Left ventricle myocardium inferior (tissue), 1 donor: ENCODE measurements around the gene BACH2. TPM values are rescaled to one million over a fixed set of nuclear protein-coding genes. Genes with fewer than 3 reads are reported as not detected.
"Not testable (repeated sequence)": the region's sequence is repeated elsewhere in the genome, so short reads cannot be mapped to it uniquely, and the experiment has no call there.

ENCODE experiments used
- DNase-seq: peaks from one replicate; pipeline ENCODE4 v3.0.0-alpha.2; 2020
- H3K27ac ChIP-seq: fragments of 200-600 bp; replicated peaks from 2 replicates; pipeline ENCODE4 v1.8.0; 2021
- H3K27me3 ChIP-seq: fragments of 200-600 bp; 2 replicates; pipeline ENCODE4 v1.8.0; 2021; ENCODE audit warnings: low read depth
- H3K36me3 ChIP-seq: fragments of 200-600 bp; 2 replicates; pipeline ENCODE4 v1.8.0; 2021
- H3K4me1 ChIP-seq: fragments of 200-600 bp; 2 replicates; pipeline ENCODE4 v1.8.0; 2021
- H3K4me3 ChIP-seq: fragments of 200-600 bp; 2 replicates; pipeline ENCODE4 v1.8.0; 2021; ENCODE audit warnings: mild to moderate bottlenecking, moderate library complexity
- H3K9me3 ChIP-seq: fragments of 200-600 bp; replicated peaks from 2 replicates; pipeline ENCODE4 v1.8.0; 2021
- intact Hi-C: fragments of 100-400 bp; cut with micrococcal nuclease; formaldehyde crosslinking; loops from one replicate; pipeline ENCODE4 v1.11.0; 2022
- total RNA-seq: library from RNA; stranded (reverse); fragmentation: NEBNext Ultra II Directional; extraction: Animal tissue kit (Norgen Biotek cat#: 25700); gene quantifications from one replicate; pipeline ENCODE4 v1.2.1, GENCODE V29; 2021
- TF ChIP-seq, protein P1 (sequence below): fragments of 200-600 bp; IDR thresholded peaks from 2 replicates; pipeline ENCODE4 v1.8.0; 2021; ENCODE audit warnings: antibody characterized with exemption, mild to moderate bottlenecking, borderline replicate concordance
- donor health status: DM: no; HTN: yes; CAD: no; lungs with severe emphysema.

The BACH2 gene
- total RNA-seq, 1 donor from 2014 or later: 1.5 TPM

DNA sequence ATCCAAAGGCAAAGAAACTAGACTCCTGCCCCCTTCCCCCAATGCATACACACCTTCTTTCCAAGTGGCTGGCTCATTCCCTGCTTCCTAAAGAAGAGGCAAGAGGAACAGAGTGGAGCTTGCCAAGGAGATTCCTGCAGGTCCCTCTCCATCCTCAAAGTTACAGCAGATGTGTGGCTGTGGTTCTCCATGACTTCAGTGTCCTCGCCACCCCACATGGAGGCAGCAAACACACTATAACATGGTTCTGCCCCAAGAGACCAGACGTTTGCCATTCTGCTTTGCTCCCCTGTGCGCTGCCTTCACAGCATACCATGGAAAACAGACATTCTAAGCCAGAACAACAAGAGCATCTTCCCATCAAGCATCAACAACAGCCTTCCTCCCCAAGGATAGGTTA lies 84.4 kb downstream of the BACH2 start:
- intact Hi-C loops: loop anchor here (10.0 kb wide), 1 partner anchor 83 kb away; the partner anchor contains the start of gene BACH2
- H3K27ac ChIP-seq: no peak overlapping the region
- no peaks in the 10 kb centered on the region for H3K27me3 ChIP-seq
- TF ChIP-seq, protein P1, sequence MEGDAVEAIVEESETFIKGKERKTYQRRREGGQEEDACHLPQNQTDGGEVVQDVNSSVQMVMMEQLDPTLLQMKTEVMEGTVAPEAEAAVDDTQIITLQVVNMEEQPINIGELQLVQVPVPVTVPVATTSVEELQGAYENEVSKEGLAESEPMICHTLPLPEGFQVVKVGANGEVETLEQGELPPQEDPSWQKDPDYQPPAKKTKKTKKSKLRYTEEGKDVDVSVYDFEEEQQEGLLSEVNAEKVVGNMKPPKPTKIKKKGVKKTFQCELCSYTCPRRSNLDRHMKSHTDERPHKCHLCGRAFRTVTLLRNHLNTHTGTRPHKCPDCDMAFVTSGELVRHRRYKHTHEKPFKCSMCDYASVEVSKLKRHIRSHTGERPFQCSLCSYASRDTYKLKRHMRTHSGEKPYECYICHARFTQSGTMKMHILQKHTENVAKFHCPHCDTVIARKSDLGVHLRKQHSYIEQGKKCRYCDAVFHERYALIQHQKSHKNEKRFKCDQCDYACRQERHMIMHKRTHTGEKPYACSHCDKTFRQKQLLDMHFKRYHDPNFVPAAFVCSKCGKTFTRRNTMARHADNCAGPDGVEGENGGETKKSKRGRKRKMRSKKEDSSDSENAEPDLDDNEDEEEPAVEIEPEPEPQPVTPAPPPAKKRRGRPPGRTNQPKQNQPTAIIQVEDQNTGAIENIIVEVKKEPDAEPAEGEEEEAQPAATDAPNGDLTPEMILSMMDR: no peak
- no peaks in the 10 kb centered on the region for H3K36me3 ChIP-seq
- no peak for DNase-seq
- H3K9me3 ChIP-seq: no peaks in the 10 kb centered on the region
- peaks cover 40% of the 10 kb centered on the region for H3K4me1 ChIP-seq
- H3K4me3 ChIP-seq: no peak overlapping the region

DNA sequence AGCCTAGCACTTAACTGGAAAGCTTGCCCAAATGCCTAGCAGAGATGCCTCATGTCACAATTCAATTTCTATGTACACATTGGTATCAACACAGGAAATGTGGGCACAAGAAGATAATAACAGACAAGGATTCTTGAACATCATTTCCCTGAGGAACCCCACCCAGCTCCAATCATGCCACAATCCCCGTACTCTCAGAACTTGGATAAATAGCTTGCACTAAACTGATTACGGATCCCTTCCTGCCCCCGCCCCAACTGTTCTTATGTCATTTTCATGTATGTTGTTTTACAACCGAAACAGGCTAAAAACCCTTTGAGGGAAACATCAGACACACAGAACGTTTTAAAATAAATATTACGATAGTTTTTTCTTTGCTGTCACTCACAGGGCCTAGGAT lies 87.1 kb downstream of the BACH2 start:
- DNase-seq: no peak
- Histone ChIP-seq H3K4me1 (peaks cover 23% of the 10 kb centered on the region), H3K36me3 (no peaks in the 10 kb centered on the region), H3K27ac (no peak overlapping the region), H3K4me3 (no peak overlapping the region), H3K27me3 (no peaks in the 10 kb centered on the region), H3K9me3 (no peaks in the 10 kb centered on the region)
- TF ChIP-seq, protein P1: no peak
- intact Hi-C loops: no loop called here

DNA sequence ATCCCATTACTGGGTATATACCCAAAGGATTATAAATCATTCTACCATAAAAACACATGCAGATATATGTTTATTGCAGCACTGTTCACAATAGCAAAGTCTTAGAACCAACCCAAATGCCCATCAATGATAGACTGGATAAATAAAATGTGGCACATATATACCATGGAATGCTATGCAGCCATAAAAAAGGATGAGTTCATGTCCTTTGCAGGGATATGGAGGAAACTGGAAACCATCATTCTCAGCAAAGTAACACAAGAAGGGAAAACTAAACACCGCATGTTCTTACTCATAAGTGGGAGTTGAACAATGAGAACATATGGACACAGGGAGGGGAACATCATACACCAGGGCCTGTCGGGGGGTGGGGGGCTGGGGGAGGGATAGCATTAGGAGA lies 88.0 kb downstream of the BACH2 start:
- H3K4me3 ChIP-seq, intact Hi-C loops, DNase-seq, H3K27me3 ChIP-seq, H3K36me3 ChIP-seq, H3K27ac ChIP-seq, H3K9me3 ChIP-seq: not testable (repeated sequence)
- H3K4me1 ChIP-seq: peaks cover 20% of the 10 kb centered on the region

DNA sequence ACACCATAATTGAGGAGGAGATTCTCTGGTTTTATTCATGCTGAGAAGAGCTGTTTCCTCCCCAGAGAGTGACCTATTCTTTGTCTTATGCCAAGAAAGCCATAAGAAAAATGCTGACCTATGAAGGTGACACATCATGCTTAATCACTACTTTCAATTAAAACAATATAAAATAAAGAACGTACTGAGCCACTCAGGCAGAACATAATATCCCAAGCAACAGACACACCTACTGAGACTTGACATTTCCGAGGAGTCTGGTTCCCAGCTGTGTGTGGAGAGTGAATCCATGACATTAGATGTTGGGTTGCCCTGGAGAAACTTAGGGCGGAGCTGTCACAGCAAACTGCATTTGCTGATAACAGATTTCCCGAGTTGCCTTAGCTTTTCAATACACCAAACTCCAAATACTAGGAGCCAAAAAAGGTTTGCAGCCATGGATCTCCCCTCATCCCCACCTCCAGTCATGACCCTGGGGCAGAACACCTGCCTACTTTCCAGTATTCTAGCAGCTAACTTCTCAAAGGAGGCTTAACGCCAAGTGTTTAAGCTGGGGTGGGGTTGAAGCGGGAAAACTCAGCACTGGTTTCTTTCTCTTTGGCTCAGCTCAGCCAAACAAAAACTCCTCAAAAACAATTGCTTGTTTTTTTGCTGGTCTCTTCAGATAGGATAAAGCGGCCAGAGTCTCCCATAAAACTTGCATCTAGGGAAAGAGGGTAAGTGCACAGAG lies 92.2 kb downstream of the BACH2 start:
- Histone ChIP-seq H3K27ac (no peak overlapping the region), H3K36me3 (no peaks in the 10 kb centered on the region), H3K4me3 (no peak overlapping the region), H3K9me3 (no peaks in the 10 kb centered on the region), H3K27me3 (no peaks in the 10 kb centered on the region), H3K4me1 (peaks cover 2% of the 10 kb centered on the region)
- DNase-seq: no peak
- intact Hi-C loops: no loop called here
- TF ChIP-seq, protein P1: no peak

DNA sequence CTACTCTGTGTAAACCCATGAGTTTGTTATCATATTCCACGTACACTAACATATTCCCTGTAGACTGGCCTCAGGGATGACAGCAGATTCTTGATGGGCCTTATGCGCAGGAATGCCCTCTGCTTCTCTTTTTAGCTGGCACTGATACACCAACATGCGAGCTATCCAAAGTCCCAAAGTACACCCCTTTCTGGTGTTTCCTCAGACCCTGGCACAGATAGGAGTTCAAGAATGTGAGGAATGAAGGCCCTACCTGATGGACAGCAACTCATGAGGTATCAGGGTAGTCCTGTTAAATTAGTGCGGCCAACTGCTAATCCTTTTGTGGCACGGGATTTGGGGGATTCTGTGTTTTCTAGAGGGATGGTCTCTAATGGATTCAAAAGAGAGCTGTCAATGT lies 93.0 kb downstream of the BACH2 start:
- intact Hi-C loops: no loop called here
- H3K9me3 ChIP-seq: no peaks in the 10 kb centered on the region
- TF ChIP-seq, protein P1: no peak
- DNase-seq: no peak
- no peak overlapping the region for H3K4me3 ChIP-seq
- H3K27ac ChIP-seq: no peak overlapping the region
- H3K27me3 ChIP-seq: no peaks in the 10 kb centered on the region
- H3K36me3 ChIP-seq: no peaks in the 10 kb centered on the region
- H3K4me1 ChIP-seq: no peaks in the 10 kb centered on the region

DNA sequence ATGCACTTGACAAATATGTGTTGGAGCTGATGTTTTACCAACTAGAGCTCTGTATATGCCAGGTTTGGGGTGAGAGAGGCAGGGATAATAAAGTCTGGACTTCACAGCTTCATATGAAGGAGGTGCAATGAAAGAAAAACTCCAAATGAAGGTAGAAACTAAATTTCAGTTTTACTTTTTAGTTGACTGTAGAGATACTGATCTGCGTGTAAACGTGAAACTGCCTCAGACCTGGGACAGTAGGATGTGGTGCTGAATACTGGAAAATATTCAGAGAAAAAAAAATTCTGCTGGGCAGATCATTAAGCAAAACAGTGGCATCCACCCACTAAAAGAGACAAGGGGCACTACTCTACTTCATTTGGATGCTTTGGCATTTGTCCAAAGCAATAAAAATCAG lies 94.5 kb downstream of the BACH2 start:
- Histone ChIP-seq H3K27ac (no peak overlapping the region), H3K9me3 (no peaks in the 10 kb centered on the region), H3K4me3 (no peak overlapping the region), H3K36me3 (no peaks in the 10 kb centered on the region), H3K27me3 (no peaks in the 10 kb centered on the region), H3K4me1 (peaks cover 7% of the 10 kb centered on the region)
- intact Hi-C loops: no loop called here
- no peak for DNase-seq
- TF ChIP-seq, protein P1: no peak
